GM12872 (cell line): ENCODE data around the gene KCNF1.

ENCODE experiments used
- CTCF ChIP-seq: IDR thresholded peaks from 3 replicates; pipeline ENCODE4 v1.5.1; 2011; ENCODE audit warnings: low read depth, mild to moderate bottlenecking, low read length, moderate library complexity; ENCODE audit not compliant: insufficient read depth

Gene KCNF1

GRCh38 chr2:10919410-10919770, 7.7 kb downstream of the KCNF1 start:
- no peak for TF ChIP-seq CTCF

GRCh38 chr2:10919771-10920621, 8.3 kb downstream of the KCNF1 start:
- no peak for TF ChIP-seq CTCF

- no peak for TF ChIP-seq CTCF
Observed at GRCh38 chr2:10920764-10921388, 9.1 kb downstream of the KCNF1 start.

GRCh38 chr2:10921525-10921924, 9.8 kb downstream of the KCNF1 start:
- no peak for TF ChIP-seq CTCF

- no peak for TF ChIP-seq CTCF
Observed at GRCh38 chr2:10922307-10923007, 10.7 kb downstream of the KCNF1 start.

GRCh38 chr2:10923008-10923375, 11.3 kb downstream of the KCNF1 start:
- no peak for TF ChIP-seq CTCF

- TF ChIP-seq CTCF: no peak
Observed at GRCh38 chr2:10923965-10924364, 12.2 kb downstream of the KCNF1 start.
